Measurements from ENCODE around the gene GPR137. TPM values are rescaled to one million over a fixed set of nuclear protein-coding genes. Genes with fewer than 3 reads are reported as not detected.

The GPR137 gene
- total RNA-seq, 1 experiment from 2014 or later = 32.4 TPM

- Histone ChIP-seq H4K20me1 (ENCODE audit: low read length) (no peaks in the 10 kb centered on the region), H3K27me3 (ENCODE audit: low read length) (no peaks in the 10 kb centered on the region), H3K4me1 (ENCODE audit: insufficient read depth, low read length) (peaks cover 26% of the 10 kb centered on the region), H3K27ac (ENCODE audit: low read length) (no peak overlapping the region), H3K36me3 (ENCODE audit: low read depth, low read length) (peaks cover 31% of the 10 kb centered on the region; the same call in 1 of the 2 replicates), H3K9ac (ENCODE audit: low read length) (no peak overlapping the region), H2AFZ (ENCODE audit: low read length) (no peak overlapping the region), H3K9me3 (ENCODE audit: low read length) (no peaks in the 10 kb centered on the region), H3F3A (ENCODE audit: low read length, unreplicated experiment) (no peaks in the 10 kb centered on the region), H3K9me2 (replicated peaks; ENCODE audit: low read length) (no peaks in the 10 kb centered on the region), H3K79me2 (ENCODE audit: low read length) (no peaks in the 10 kb centered on the region), H3K4me3 (ENCODE audit: low read length) (no peak overlapping the region), H3K4me2 (ENCODE audit: low read length) (no peak overlapping the region)
- DNase-seq (no peak), ATAC-seq (no peak)
- BruUV-seq (replicated peaks) = no TSS peak
- TF ChIP-seq EZH2 (IDR thresholded peaks at IDR 0.05; ENCODE audit: low read length, unreplicated experiment) (no peak), CTCF (conservative IDR thresholded peaks at IDR 0.05; ENCODE audit: low read depth, low read length) (no peak), EZH2phosphoT487 (IDR thresholded peaks at IDR 0.05; ENCODE audit: borderline replicate concordance, low read length) (no peak)
- ChIA-PET CTCF (no interaction called here), POLR2A (ENCODE audit: unreplicated experiment) (interaction anchor here (0.6 kb wide), 1 partner anchor 17 kb away, joined by 3 read pairs; no protein-coding TSS in a partner anchor)
- intact Hi-C loops (cut with micrococcal nuclease) = no loop called here
These were observed 20.2 kb upstream of the GPR137 start for GRCh38 chr11:64265176-64266160.

- Histone ChIP-seq H3K9me3 (ENCODE audit: low read length) (no peaks in the 10 kb centered on the region), H3K4me3 (ENCODE audit: low read length) (no peak overlapping the region), H3K27me3 (ENCODE audit: low read length) (no peaks in the 10 kb centered on the region), H3F3A (ENCODE audit: low read length, unreplicated experiment) (no peaks in the 10 kb centered on the region), H3K4me2 (ENCODE audit: low read length) (no peak overlapping the region), H4K20me1 (ENCODE audit: low read length) (no peaks in the 10 kb centered on the region), H2AFZ (ENCODE audit: low read length) (no peak overlapping the region), H3K27ac (ENCODE audit: low read length) (no peak overlapping the region), H3K9ac (ENCODE audit: low read length) (no peak overlapping the region), H3K79me2 (ENCODE audit: low read length) (peaks cover under 1% of the 10 kb centered on the region; the same call in 1 of the 2 replicates), H3K36me3 (ENCODE audit: low read depth, low read length) (peaks cover 25% of the 10 kb centered on the region; the same call in 1 of the 2 replicates), H3K4me1 (ENCODE audit: insufficient read depth, low read length) (peaks cover 31% of the 10 kb centered on the region), H3K9me2 (replicated peaks; ENCODE audit: low read length) (no peaks in the 10 kb centered on the region)
- ATAC-seq = no peak
- POLR2A ChIA-PET (ENCODE audit: unreplicated experiment) = interaction anchor here (0.6 kb wide), 1 partner anchor 20 kb away, joined by 3 read pairs; no protein-coding TSS in a partner anchor
- intact Hi-C loops (cut with micrococcal nuclease) = no loop called here
- CTCF ChIA-PET = no interaction called here
- TF ChIP-seq EZH2phosphoT487 (IDR thresholded peaks at IDR 0.05; ENCODE audit: borderline replicate concordance, low read length) = no peak
- TF ChIP-seq CTCF (conservative IDR thresholded peaks at IDR 0.05; ENCODE audit: low read depth, low read length) = no peak
- TF ChIP-seq EZH2 (IDR thresholded peaks at IDR 0.05; ENCODE audit: low read length, unreplicated experiment) = no peak
- BruUV-seq (replicated peaks) = no TSS peak
- peak; percentile 60 for DNase-seq
These were observed 19.3 kb upstream of the GPR137 start for GRCh38 chr11:64266339-64266738.

Measured in PC-3 (cell line).